SW480 (cell line): ENCODE results near the gene UBD.

Source experiments
- DNase-seq: peaks from one replicate; pipeline ENCODE4 v3.0.0-alpha.2; 2016; ENCODE audit warnings: low spot score

The UBD gene

DNA sequence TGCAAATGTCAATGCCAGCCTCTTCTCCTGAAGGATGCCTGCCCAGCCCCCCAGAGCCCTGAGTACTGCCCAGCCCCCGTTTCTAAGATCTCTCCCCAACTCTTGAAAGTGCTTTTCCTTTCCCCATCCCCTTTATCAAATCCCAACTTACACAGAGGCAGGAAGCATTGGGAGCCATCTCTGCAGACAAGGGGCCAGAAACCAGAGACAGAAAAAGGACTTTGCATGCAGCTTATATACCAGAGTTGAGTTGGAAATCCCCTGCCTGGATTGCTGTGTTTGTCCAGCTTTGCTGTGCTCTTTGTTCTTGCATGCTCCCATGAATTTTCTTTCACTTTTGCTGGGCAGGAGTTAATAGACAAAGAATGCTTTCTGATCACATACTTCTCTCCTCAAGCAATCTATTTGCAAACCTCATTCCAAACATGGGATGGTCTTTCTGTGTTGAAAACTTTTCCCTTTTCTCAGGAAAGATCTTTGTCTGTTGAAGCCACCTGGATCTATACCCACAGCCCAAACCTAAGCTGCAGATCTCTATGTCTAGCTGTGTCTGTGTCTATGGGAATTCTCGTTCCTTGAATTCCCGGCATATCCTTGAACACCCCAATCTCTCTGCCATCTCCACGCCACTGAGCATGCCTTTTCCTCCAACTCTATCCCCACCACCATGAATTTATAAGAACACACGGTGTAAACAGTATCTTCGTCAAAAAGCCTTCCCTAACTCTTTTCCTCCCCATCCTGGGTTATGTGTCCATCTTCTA, at the start of gene UBD:
Gene UBD, minus strand, starts transcription at position 209 of the 764 bp plus-strand sequence. Its CDS starts 31 bp downstream, at position 178.
- DNase-seq, result no peak

DNA sequence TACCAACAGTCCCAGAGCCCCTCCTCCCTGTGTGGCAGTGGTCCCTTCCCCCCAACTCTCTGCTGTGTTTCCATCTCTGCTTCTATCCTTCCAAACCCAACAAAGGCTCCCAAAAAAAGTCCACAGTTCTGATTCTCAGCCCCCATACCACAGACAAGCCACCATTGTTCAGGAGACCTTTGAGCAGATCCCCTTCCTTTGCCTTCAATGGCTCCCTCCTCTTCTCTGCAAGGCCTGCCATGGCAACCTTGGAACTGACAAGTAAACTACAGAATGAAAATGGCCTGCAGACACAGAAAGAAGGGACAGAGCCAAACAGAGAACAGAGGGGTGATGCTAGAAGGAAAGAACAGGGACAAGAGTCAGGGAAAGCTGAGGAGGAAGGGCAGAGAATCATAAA, 48.6 kb upstream of the UBD start:
- DNase-seq, result no peak

GRCh38 chr6:29603930-29604329, 44.4 kb upstream of the UBD start:
- no peak for DNase-seq

- no peak for DNase-seq
Measured at GRCh38 chr6:29603456-29603855, 43.9 kb upstream of the UBD start.

GRCh38 chr6:29602564-29603361, 43.2 kb upstream of the UBD start:
- DNase-seq, result no peak

- no peak for DNase-seq
Measured at GRCh38 chr6:29598172-29598747, 38.7 kb upstream of the UBD start.

GRCh38 chr6:29597184-29597583, 37.7 kb upstream of the UBD start:
- DNase-seq, result no peak

- DNase-seq, result no peak
Measured at GRCh38 chr6:29596381-29596900, 36.9 kb upstream of the UBD start.

DNA sequence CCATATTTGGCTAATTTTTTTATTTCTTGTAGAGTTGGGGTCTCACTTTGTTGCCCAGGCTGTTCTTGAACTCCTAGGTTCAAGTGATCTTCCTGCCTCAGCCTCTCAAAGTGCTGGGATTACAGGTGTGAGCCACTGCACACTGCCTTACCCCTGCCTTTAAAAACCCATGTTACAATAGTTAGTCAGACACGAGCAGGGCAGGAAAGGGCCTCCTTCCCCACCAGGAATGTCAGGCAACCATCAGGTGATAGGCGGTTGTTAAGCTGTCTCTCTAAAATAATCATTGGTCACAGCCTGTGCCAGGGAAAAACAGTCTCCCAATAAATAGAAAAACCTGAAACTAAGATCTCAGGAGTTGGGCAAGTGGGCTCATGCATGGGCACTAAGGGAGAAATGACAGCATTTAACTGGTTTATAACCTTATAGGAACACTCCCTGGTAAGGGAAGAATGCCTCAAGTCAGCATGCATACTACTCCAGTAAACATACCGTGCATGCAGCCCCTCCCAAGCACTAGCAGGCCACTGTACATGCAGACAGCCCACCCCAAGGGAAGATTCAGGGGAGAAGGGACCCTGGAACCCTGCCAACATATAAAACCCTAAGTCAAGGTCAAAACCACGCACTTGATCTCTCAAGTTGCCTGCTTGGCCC, 33.8 kb upstream of the UBD start:
- no peak for DNase-seq

DNA sequence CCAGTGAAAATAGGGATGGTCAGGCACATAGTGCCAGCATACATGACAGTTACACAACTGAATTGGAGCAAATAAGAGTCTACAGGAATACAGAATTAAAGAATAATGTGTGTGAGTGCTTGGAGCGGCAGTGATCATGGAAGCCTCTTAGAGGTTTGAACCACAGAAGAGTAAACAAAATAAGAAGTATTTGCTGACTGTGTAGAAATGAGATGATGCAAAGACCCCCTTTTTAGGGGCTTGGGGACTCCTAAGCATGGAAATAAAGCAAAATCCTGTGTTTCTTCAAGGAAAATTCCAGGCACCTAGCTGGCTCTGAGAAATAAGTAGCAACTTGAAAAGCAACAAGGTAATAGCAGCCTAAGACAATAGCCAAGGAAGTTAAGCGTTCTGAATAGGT, 32.1 kb upstream of the UBD start:
- DNase-seq, result no peak

GRCh38 chr6:29590218-29590808, 30.8 kb upstream of the UBD start:
- no peak for DNase-seq

- peak; percentile 29 for DNase-seq
Measured at GRCh38 chr6:29589423-29590048, 30.0 kb upstream of the UBD start.

DNA sequence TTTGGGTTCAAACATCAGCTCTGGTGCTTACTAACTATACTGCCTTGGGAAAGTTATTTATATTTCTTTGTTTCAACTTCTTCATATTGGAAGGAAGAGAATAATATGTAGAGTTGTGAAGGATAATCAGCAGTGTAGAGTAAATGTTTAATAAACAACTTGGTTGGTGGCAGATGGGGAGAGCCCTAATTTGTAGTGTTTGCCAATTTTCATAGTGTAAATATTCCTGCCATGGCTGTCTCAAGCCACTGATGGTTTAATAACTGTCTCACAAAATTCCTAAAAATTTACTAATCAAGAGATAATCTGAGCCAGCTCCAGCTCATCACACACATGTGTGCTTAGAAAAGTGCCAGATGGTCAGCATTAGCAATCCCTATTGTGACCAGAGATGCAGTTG, 25.3 kb upstream of the UBD start, which contains the start of gene OR2H2:
Gene OR2H2, plus strand, starts transcription at position 301 of the 400 bp plus-strand sequence. CDS start 2,824 bp downstream, outside the sequence.
- no peak for DNase-seq

- DNase-seq, result no peak
Measured at GRCh38 chr6:29577544-29577943, 18.0 kb upstream of the UBD start.

- no peak for DNase-seq
Measured at GRCh38 chr6:29576056-29576455, 16.5 kb upstream of the UBD start.

- DNase-seq, result no peak
Measured at GRCh38 chr6:29567991-29568390, 8.5 kb upstream of the UBD start.

DNA sequence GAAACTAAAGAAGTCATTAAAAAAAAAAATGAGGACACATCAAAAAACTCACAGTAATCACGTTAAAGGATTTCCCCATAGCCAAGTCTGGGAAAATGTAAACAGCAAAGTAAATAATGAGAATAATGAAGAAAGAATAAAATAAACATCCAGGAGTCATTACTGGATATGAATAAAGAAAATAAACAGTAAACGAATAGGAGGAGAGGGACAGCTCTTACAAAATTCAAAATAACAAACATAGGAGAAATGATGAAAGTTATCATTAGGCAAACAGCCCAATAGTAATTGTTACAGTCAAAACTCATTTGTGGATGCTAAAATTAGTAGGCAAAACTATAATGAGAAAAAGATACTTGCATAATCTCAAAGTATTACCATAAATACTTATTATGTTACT, 8.0 kb upstream of the UBD start:
- no peak for DNase-seq

- no peak for DNase-seq
Measured at GRCh38 chr6:29566856-29567255, 7.3 kb upstream of the UBD start.

GRCh38 chr6:29564875-29565274, 5.3 kb upstream of the UBD start:
- no peak for DNase-seq

DNA sequence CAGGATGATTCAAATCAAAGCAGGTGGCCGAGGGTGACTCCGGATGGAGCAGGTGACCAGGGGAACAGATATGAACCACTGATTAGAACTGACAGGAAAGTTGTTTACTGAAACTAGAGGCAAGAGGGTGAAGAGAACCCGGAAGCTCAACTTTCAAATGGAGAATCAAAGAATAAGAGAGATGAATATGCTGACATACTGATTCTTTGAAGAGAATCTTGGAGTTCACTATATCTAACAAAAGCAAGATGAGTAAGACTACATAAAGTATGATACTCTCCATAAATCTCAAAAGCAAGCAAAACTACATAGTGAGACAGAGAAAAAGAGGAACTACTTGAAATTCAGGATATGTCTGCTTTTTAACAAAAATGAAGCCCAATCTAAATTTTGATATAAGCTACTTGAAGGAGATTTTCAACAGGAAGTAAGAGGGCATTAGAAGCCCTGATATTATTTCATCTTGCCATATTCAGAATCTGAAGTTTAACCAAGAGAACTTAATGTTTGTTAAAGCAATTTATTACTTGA, 4.0 kb upstream of the UBD start:
- DNase-seq, result peak; percentile 18

- no peak for DNase-seq
Measured at GRCh38 chr6:29561606-29562181, 2.2 kb upstream of the UBD start.
